ENCODE results near the gene DNAI1. TPM values are rescaled to one million over a fixed set of nuclear protein-coding genes. Genes with fewer than 3 reads are reported as not detected.

DNAI1 gene
- total and polyA plus RNA-seq, 2 of the 4 experiments (the other 2 are of a cell fraction): not detected

- no peak overlapping the region for H2BK15ac ChIP-seq (ENCODE audit: low read depth, low read length)
- WGBS, 2 experiments (ENCODE audit: extremely low coverage in 2 of 2, insufficient read length in 1 of 2): no CpG with 5 or more reads among the region's 5 CpGs
- no peaks in the 10 kb centered on the region for H3K36me3 ChIP-seq (ENCODE audit: control insufficient read depth, insufficient read depth, low read length)
- H2AK5ac ChIP-seq (ENCODE audit: low read depth, low read length): no peak overlapping the region
- H2BK120ac ChIP-seq (ENCODE audit: low read depth, low read length): no peak overlapping the region
- H2BK5ac ChIP-seq (ENCODE audit: low read depth, low read length, poor library complexity, severe bottlenecking): no peak overlapping the region
- DNase-seq (no peak), ATAC-seq (ENCODE audit: low read depth) (no peak)
- H3K4me2 ChIP-seq (ENCODE audit: low read depth, low read length): no peak overlapping the region
- H3K27ac ChIP-seq (ENCODE audit: insufficient read depth, low read length): no peak overlapping the region
- dilution Hi-C loops (cut with HindIII; ENCODE audit: low sequenced_read_pairs, unreplicated experiment): no loop called here
- H3K9me3 ChIP-seq (ENCODE audit: control insufficient read depth, insufficient read depth, low read length): no peaks in the 10 kb centered on the region
- H2AFZ ChIP-seq (replicated peaks; ENCODE audit: low read length, poor library complexity): no peak overlapping the region
- H3K4me1 ChIP-seq (ENCODE audit: control insufficient read depth, insufficient read depth, low read length): no peaks in the 10 kb centered on the region
- H3K4ac ChIP-seq (ENCODE audit: low read depth, low read length): no peak overlapping the region
- no peak overlapping the region for H2AK9ac ChIP-seq (replicated peaks; ENCODE audit: low read depth, low read length, poor library complexity)
- H4K8ac ChIP-seq (ENCODE audit: low read depth in 2 of 2, low read length in 2 of 2): no peak overlapping the region
- H3K56ac ChIP-seq (ENCODE audit: extremely low read depth, insufficient read depth, low read length): no peak overlapping the region
- H3K23ac ChIP-seq (ENCODE audit: low read depth, low read length): no peak overlapping the region
- no peak overlapping the region for H3K18ac ChIP-seq (ENCODE audit: low read depth, low read length)
- no peak overlapping the region for H3K9ac ChIP-seq (ENCODE audit: low read depth, low read length)
- peaks cover 16% of the 10 kb centered on the region; the same call in 1 of the 2 replicates for H3K27me3 ChIP-seq (ENCODE audit: control insufficient read depth, insufficient read depth, low read length)
- no peak overlapping the region for H3K4me3 ChIP-seq (ENCODE audit: insufficient read depth, low read depth, low read length)
- no peaks in the 10 kb centered on the region for H3K79me1 ChIP-seq (ENCODE audit: low read depth in 1 of 2, low read length in 2 of 2)
- peaks cover 3% of the 10 kb centered on the region; the same call in 1 of the 2 replicates for H3K9me1 ChIP-seq (ENCODE audit: insufficient read depth, low read length)
- H4K5ac ChIP-seq (ENCODE audit: low read depth, low read length): no peak overlapping the region
- in situ Hi-C loops (cut with MboI; ENCODE audit: low sequenced_read_pairs): no loop called here
- intact Hi-C loops (cut with micrococcal nuclease): no loop called here
- CTCF ChIA-PET: interaction anchor here (0.7 kb wide), 1 partner anchor 59 kb away, joined by 3 read pairs; no protein-coding TSS in a partner anchor
- BruUV-seq (replicated peaks): no TSS peak
- POLR2A ChIA-PET (ENCODE audit: unreplicated experiment): no interaction called here
- H2BK20ac ChIP-seq (ENCODE audit: low read depth, low read length): no peak overlapping the region
- no peak for TF ChIP-seq RCOR1 (IDR thresholded peaks at IDR 0.05; ENCODE audit: insufficient replicate concordance, low read length)
- no peak overlapping the region for H3K14ac ChIP-seq (replicated peaks; ENCODE audit: low read depth, low read length)
- no peak overlapping the region for H4K91ac ChIP-seq (ENCODE audit: insufficient read depth, low read depth, low read length)
- no peaks in the 10 kb centered on the region for H4K20me1 ChIP-seq (ENCODE audit: insufficient read depth, low read length)
Observed at GRCh38 chr9:34544035-34544434, 85.4 kb downstream of the DNAI1 start.

Data from IMR-90 (cell line).